ENCODE data around the gene RALGAPB. TPM values are rescaled to one million over a fixed set of nuclear protein-coding genes. Genes with fewer than 3 reads are reported as not detected.

RALGAPB gene
- total RNA-seq, 1 experiment from 2014 or later, result 24.0 TPM

DNA sequence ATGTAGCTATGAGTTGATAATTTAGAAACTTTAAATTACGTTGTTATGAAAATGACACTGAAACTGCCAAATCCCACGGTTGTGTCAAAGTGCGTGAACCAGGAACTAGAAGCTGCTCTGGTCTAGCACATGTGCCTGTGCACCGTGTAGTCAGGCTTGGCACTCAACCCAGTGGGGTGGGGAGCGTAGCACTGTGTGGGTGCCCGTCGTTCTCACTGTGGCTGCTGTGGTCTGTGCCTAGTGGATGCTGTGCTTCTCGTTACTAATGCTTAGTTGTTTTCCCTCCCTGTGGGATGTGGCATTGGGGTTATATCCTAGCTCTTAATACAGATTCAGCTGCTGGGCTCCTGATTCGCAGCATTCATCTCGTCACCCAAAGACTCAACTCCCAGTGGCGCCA lies 62.1 kb downstream of the RALGAPB start (continued):
- TF ChIP-seq, protein P1, sequence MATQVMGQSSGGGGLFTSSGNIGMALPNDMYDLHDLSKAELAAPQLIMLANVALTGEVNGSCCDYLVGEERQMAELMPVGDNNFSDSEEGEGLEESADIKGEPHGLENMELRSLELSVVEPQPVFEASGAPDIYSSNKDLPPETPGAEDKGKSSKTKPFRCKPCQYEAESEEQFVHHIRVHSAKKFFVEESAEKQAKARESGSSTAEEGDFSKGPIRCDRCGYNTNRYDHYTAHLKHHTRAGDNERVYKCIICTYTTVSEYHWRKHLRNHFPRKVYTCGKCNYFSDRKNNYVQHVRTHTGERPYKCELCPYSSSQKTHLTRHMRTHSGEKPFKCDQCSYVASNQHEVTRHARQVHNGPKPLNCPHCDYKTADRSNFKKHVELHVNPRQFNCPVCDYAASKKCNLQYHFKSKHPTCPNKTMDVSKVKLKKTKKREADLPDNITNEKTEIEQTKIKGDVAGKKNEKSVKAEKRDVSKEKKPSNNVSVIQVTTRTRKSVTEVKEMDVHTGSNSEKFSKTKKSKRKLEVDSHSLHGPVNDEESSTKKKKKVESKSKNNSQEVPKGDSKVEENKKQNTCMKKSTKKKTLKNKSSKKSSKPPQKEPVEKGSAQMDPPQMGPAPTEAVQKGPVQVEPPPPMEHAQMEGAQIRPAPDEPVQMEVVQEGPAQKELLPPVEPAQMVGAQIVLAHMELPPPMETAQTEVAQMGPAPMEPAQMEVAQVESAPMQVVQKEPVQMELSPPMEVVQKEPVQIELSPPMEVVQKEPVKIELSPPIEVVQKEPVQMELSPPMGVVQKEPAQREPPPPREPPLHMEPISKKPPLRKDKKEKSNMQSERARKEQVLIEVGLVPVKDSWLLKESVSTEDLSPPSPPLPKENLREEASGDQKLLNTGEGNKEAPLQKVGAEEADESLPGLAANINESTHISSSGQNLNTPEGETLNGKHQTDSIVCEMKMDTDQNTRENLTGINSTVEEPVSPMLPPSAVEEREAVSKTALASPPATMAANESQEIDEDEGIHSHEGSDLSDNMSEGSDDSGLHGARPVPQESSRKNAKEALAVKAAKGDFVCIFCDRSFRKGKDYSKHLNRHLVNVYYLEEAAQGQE (IDR thresholded peaks at IDR 0.05; ENCODE audit: low read depth), result no peak

DNA sequence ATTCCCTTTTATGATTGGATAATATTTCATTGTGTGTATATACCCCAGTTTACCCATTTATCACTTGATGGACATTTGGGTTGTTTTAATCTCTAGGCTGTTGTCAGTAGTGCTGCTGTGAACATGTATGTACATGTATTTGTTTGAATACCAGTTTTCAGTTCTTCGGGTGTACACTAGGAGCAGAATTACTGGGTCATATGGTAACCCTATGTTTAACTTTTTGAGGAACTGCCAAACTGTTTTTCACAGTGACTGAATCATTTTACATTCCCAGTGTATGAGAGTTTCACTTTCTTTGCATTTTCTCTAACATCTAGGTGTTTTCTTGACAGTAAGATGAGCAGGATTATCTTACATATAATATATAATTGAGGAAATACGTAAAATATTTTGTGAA lies 63.7 kb downstream of the RALGAPB start:
- Histone ChIP-seq H3K4me2 (ENCODE audit: low read length) (no peak overlapping the region), H3K9me2 (ENCODE audit: insufficient read depth) (no peaks in the 10 kb centered on the region), H3K79me2 (ENCODE audit: insufficient read depth, low read length) (no peaks in the 10 kb centered on the region), H2AFZ (ENCODE audit: low read depth, low read length, poor library complexity, severe bottlenecking) (no peak overlapping the region), H3K9me3 (ENCODE audit: control insufficient read depth in 1 of 2, insufficient read depth in 1 of 2, low read depth in 1 of 2, low read length in 2 of 2) (no peaks in the 10 kb centered on the region), H3K27ac (ENCODE audit: low read depth, low read length) (no peak overlapping the region), H3K27me3 (ENCODE audit: insufficient read depth, low read length) (no peaks in the 10 kb centered on the region), H3K4me1 (ENCODE audit: control insufficient read depth in 1 of 2, insufficient read depth in 2 of 2, low read length in 2 of 2) (no peaks in the 10 kb centered on the region), H4K20me1 (ENCODE audit: insufficient read depth) (no peaks in the 10 kb centered on the region), H3K9ac (ENCODE audit: low read length) (no peak overlapping the region), H3K4me3 (replicated peaks in 1 of 2; ENCODE audit: low read depth in 1 of 2, low read length in 2 of 2) (no peak overlapping the region), H3K36me3 (ENCODE audit: control insufficient read depth in 1 of 2, insufficient read depth in 2 of 2, low read length in 2 of 2) (peaks cover 23 to 24% of the 10 kb centered on the region in 2 experiments; a peak in 2 of 4 replicates)
- BruUV-seq (replicated peaks), result no TSS peak
- DNase-seq (ENCODE audit: low read depth, low spot score), result no peak
- intact Hi-C loops (cut with micrococcal nuclease), result no loop called here
- ChIA-PET RAD21 (ENCODE audit: low non-redundant PET in 1 of 2, low total read pairs in 2 of 2, uncharacterized antibody in 2 of 2, unreplicated experiment in 2 of 2) (no interaction called here), CTCF (no interaction called here), POLR2A (no interaction called here)
- no peak for ATAC-seq
- TF ChIP-seq EZH2 (IDR thresholded peaks at IDR 0.05) (no peak), SIN3A (IDR thresholded peaks at IDR 0.05; ENCODE audit: low read depth) (no peak), POLR2A (IDR thresholded peaks at IDR 0.05; ENCODE audit: borderline replicate concordance, extremely low read depth, insufficient read depth, insufficient read length) (no peak), CBX3 (IDR thresholded peaks at IDR 0.05; ENCODE audit: low read depth) (no peak), CEBPB (IDR thresholded peaks at IDR 0.05; ENCODE audit: low read depth) (no peak), YY1 (IDR thresholded peaks at IDR 0.05; ENCODE audit: extremely low read depth, insufficient replicate concordance, low read depth, low read length) (no peak), JUND (IDR thresholded peaks at IDR 0.05) (no peak), FOSL1 (IDR thresholded peaks at IDR 0.05; ENCODE audit: low read depth) (no peak), SRF (IDR thresholded peaks at IDR 0.05; ENCODE audit: low read depth) (no peak), TCF7L2 (IDR thresholded peaks at IDR 0.05; ENCODE audit: borderline replicate concordance, extremely low read depth, insufficient read depth, insufficient read length) (no peak), EGR1 (IDR thresholded peaks at IDR 0.05; ENCODE audit: low read depth) (no peak), POLR2AphosphoS5 (IDR thresholded peaks at IDR 0.05; ENCODE audit: low read depth, low read length) (no peak), ZFX (IDR thresholded peaks at IDR 0.05) (no peak), EZH2phosphoT487 (IDR thresholded peaks at IDR 0.05; ENCODE audit: borderline replicate concordance) (no peak), SP1 (IDR thresholded peaks at IDR 0.05; ENCODE audit: low read depth) (no peak), MAX (IDR thresholded peaks at IDR 0.05) (no peak)

Measured in HCT116 (cell line).